HG02642 (cell line): ENCODE results near the gene ZBTB22.

Experiments used
- ATAC-seq: cut with Tn5 transposase; IDR thresholded peaks from one replicate; pipeline ENCODE4 v1.9.1; 2021; ENCODE audit warnings: mild to moderate bottlenecking; ENCODE audit not compliant: unreplicated experiment, poor library complexity

ZBTB22 gene

GRCh38 chr6:33305052-33305451 is 12.5 kb downstream of the ZBTB22 start:
- no peak for ATAC-seq

DNA sequence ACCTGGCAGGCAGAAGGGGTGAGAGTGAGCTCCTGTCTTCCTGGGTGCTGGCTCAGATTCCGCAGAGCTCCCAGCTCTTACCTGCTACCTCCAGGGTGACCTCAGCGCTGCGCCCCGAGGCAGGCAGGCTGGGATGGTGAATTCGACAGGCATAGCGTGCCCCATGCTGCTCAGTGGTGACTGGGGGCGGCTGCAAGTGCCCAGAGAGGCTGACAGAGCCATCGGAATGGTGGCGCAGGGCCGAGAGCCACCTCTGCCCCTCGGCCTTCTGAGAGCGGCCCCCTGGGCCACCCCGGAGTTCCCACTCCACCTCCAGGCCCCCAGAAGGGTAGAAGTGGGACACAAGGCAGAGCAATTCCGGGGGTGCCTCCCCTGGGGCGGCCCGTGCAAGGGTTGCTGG is 13.3 kb downstream of the ZBTB22 start:
- no peak for ATAC-seq

DNA sequence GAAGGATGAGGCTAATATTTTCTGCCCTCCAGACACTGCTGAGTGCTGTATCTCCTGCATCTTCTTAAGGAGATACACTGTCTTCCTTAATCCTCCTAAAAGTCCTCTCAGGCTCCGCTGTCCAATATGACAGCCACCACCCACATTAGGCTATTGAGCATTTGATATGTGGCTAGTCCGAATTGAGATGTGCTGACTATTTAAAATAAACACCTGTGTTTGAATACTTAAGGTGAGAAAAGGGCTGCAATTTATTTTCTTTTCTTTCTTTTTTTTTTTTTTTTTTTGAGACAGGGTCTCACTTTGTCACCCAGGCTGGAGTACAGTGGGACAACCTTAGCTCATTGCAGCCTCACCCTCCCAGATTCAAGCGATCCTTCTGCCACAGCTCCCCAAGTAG is 15.7 kb downstream of the ZBTB22 start:
- no peak for ATAC-seq

DNA sequence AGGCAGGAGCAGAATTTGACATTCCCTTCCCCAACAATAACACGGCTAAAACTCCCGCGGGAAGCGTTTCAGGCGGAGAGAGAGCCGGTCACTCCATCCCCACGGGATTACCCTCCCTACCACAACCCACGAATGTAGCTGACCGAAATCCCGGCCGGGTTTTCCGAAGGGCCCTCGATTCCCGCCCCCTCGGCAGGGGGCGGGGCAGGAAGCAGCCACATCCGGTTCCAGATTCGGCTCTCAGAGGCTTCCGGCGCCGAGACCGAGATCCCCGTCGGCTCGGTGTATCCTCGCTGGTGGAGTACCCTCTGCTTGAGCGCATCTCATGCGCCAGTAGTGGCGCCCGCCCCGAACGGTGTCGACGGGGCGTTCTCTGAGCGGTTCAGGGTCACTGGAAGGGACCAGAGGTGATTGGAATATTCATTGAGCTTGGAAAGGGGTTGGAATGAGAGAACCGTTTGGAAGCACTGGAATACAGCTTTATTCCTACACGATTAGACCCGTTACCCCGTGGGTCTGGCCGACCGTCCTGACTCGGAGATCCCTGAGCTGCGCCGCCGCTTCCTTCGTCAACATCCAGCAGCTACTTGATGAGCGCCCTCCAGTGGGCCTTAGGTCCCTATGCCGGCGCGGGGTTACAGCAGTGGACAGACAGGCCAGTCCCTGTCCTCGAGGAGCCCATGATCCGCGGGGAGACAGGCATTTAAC is 18.2 kb downstream of the ZBTB22 start:
- peak; percentile 80 for ATAC-seq

DNA sequence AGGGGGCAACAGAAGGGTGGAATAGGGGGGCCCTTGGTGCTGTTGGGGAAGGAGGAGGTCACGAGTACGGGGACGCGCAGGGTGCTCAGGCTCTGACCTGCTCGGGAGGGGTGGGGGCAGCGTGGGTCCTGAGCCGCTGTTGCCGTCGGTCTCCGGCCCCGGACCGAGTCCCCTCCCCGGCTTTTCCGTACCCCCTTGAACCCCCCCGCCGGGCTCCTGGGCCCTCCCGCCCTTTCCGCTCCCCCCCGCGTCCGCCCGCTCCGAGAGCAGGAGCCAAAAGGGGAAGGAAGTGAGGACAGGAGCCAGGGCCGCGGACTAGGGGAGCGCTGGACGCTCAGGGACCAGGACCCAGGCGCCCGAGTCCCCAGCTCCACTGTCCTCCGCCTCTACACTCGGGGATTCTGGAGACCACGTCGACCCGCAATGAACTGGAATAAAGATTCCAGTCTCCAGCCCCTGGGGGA is 18.7 kb downstream of the ZBTB22 start, which contains the start of gene RGL2:
TSS of gene RGL2 (minus strand) at position 170 of the 464 bp plus-strand sequence. CDS start 332 bp downstream, outside the sequence.
- peak; percentile 26 for ATAC-seq

DNA sequence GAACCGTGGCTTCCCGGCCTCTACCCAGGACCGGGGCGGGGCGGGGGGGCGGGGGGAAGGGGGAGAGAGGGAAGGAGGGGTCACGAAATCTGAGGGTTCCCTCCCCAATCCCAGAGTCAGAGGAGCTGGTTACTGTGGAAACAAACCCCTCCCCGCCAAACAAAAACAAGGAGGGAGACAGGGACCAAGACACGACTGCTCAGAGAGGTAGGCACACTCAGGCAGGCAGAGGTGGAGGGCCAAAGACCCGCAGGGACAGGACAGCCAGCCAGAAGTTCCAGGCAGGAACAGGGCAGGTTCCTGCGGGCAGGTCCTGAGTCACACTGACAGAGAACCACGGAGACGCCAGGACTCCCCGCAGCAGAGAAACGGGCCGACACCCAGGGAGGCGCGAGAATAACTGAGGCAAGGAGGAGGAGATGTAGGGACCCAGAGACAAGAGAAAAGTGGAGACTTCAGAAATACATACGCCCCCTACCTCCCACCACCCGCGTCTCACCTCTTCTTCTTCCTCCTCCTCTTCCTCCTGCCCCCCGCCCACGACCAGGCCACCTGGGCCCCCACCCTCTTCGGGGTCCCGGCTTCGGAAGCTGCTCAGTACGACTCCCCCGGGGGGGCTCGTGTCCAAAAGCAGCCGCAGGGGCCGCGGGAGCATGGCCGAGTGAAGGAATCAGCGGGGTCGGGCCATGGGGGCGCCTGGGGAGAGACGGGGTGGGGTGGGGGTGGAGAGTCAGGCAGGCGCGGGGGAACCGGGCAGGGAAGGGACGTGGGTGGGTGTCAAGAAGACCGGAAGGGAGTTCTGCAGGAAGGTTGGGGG is 19.4 kb downstream of the ZBTB22 start:
- ATAC-seq, result no peak

DNA sequence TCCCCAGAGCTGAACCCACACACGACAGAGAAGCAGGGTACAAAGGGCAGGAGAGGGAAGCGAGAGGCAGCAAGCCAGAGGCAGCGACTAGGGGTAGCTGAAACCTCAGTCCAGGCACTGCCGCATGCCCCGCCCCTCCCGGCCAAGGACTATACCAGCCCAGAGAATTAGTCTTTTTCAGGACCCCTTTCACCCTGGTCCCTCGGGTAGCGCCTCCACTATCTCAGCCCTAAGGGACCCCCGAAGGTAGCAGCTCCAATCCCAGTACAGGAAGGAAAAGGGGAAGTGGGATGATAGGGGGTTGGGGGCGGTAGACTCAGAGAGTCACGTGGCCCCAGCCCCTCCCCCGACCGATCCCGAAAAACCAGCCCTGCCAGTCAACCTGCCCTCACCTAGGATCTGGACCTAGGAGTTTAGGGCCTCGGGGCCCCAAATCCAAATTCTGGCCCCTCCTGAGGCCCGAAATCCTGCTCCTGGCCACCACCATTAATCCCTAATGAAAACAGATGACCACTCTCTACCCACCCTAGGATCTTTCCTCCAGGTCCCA is 20.1 kb downstream of the ZBTB22 start:
- no peak for ATAC-seq

DNA sequence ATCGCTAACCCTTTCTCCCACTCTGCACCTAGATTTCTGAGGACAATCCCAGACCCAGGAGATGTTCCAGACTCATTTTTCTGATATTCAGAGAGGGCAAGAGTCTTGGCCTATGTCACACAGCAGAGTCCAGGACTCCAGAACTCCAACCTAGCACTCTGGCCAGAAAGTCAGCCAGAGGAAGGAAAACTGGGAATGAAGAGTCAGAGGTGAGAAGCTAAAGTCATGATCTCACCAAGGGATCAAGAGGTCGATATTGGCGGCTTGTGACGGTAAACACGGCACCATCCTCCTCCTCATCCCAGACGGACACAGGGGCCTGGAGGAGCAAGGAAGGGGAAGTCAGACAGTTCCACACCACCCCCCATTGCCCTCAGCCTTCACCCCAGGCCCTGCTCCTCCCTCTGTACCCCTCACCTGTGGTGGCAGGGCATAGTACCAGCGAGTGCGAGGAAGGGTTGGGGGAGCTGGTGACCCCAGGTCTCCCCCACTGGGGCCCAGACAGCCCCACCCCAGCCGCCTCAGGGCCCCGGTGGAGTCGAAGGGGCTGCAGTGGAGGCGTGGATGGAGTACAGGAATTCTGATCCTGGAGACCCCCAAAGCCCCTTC is 20.6 kb downstream of the ZBTB22 start:
- ATAC-seq, result no peak

DNA sequence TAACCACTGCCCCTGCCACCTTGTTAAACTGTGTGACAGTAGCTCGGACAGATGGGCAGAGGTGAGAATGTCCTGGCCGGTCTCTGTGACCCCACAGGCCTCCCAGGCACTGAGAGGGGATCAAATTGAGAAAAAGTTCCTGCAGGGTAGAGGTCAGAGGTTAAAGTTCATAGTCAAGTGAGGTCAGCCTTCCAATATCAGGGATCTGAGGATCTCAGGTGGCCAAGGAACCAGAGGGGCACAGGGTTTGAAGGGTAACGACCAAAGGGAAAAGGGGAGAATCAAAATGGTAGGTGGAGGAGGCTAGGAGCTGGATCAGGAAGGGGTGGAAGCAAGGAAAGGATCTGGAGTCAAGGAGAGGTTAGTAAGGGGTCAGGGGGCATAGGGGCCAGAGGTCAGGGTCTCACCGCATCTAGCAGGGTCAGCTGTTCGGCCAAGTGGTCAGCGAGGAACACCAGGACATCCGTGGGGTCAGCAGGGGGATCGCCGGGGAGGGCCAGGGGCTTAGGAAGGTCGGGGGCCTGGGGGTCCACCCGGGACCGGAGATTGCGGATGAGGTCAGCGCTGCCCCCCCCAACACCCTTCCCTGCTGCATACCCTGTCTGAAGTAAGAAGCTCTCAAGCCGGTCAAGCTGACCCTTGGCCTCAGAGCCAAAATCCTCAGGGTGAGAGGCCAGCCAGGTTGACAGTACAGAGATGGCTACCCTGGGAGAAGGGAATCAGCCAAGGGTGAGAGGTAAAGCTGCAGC is 21.7 kb downstream of the ZBTB22 start:
- ATAC-seq, result no peak

DNA sequence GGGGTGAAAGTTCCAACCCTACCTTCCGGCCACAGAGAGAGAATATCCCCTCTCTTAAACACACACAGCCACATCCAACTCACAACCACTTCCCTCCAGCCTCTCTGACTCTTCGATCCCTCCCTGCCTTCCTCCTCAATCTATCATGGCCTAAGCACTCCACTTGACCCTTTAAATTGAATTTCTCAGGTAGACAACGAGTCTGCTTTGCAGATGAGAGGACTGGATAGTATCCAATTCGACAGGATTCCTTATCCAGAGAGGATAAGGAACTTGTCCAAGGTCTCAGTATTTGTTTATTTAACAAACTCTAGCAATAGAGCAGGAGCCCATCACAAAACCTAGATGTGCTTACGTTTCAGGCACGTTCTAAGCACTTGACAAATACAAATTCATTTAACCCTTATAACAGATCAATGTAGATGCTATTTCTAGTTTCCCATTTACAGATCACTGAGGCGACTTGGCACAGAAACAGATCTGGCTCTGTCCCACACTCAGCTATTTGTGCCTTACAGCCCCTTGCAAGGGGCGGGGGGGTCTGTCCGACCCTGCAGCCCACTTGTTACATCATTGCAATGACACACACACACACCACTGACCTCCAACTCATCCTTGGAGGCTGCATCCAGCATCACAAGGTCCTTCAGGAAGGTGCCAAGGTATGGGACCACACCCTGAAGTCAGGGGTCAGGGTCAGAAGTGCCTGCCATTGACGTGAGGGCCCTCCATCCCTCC is 23.3 kb downstream of the ZBTB22 start:
- ATAC-seq, result no peak

DNA sequence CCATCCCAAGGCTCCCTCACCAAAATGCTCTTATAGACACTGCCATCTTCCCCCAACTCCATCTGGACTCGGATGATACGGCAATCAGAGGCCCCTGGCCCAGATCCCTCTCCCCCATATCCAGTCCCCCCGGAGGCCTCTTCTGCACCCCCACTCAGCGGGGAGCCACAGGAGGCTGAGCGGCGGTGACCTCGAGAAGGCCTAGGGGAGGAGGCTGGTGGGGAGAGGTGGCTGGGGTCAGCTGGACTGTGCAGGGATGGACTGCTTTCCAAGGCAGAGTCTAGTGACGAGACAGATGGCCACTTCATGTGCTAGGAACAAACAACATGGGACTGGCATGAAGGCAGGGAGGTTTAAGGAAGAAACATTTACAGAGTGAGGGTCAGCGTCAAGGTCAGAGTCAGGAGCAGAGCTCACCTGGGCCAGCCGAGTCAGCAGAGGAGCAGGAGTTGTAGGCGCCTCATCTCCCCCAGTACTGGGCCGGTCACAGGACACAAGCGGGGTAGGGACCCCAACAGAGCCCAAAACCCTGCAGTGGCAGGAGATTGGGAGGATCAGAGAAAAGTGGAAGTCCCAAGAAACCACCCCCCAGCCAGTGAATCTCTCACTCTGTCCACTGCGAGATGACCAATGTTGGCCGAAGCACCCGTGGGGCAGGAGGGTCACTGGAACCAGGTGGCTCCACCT is 24.4 kb downstream of the ZBTB22 start:
- no peak for ATAC-seq

GRCh38 chr6:33290459-33290858 is 27.1 kb downstream of the ZBTB22 start:
- ATAC-seq, result no peak

DNA sequence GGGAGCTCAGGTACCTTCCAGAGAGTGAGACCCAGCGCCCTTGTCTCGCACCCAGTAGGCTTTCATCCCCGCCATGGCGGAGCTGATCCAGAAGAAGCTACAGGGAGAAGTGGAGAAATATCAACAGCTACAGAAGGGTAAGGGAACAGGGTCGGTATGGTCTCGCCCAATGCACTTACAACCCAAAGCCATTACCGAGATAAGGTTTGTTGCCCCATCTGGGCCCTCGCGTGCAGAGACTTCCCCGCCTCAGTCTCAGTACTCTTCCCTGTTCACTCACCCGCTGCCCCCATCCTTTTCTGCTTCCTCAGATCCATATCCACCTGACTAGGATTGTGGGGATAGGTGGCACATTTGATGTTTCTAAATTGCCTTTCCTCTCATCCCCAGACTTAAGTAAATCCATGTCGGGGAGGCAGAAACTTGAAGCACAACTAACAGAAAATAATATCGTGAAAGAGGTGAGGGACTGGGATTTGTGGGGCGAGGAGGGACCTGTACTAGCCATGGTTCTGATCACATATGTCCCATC is 27.7 kb downstream of the ZBTB22 start:
- ATAC-seq, result no peak

DNA sequence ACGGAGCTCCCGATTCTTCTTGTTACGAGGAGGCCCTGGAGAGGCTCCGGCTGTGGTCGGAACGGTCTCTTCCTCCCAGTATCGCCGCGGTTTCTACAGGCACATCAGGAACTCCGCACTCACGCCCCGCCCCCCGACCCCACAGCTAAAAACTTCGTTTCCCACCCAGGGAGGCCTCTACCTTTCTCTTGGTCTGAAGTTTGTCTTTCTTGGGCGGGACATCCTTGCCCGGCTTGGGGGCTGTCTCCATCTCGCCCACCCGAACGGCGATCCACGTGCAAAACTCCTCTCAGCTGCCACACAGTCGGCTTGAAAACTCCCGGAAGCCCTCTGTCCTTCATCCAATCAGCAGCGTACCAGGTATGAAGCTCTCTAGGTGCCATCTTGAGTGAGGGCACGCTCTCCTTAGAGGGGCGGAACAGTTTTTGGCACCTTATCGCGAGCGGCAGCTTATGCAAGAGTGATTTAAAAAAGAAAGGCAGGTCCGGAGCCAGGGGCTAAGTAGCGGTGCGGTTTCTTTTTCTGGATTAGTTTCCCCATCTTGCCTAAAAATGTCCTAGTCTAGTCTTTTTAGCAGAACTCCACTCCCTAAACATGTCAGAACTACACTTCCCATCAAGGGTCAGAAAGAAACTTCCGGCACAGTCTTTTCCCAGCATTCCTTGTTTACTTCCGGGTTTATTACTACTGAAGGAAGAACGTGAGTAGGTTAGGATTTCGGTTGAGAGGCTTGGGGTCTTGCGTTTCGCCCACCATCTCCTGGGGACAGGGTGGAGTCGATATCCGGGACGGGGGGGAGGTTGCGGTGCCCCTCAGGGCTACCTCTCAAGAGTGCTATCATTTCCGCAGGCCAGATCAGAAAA is 28.4 kb downstream of the ZBTB22 start, which contains the start of the genes PFDN6 and WDR46:
TSS of gene PFDN6 (plus strand) at position 681 of the 863 bp plus-strand sequence. CDS start 256 bp downstream, outside the sequence.
TSS of gene WDR46 (minus strand) at position 319 of the 863 bp plus-strand sequence. CDS start at position 250, 69 bp downstream.
- ATAC-seq, result peak; percentile 82

DNA sequence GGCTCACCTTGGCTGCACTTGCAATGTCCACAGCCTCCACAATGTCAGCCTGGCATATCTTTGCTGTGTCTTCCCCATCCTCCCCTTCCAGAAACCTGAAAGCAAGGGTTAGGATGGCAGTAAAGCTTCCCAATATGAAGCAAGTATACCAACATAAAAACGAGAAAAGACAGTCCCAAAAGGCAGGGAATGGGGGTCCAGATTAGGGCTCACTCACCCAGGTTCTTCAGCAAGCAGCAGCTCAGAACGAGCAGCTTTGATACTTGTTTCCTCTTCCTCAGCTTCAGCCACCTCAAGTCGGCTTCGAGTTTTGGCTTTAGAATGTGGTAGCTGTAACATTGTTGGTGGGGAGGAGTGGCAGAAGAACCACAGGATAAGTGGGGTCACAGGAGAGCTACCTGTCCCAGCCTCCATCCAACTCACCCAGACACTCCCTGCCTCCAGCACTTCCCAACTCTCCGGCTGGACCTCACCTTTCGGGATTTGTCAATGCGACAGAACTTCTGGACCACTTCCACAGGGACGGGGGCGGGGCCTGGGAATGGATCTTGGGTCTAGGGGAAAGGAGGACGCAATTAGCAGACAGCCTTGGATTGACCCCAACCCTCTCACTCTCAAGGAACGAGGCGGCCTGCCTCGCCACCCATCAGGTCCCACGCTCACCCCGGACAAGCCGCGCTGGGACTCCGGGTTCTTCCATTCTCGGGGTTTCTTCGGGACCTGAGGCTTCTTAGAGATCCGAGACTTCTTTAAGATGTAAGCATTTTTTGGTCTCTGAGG is 29.2 kb downstream of the ZBTB22 start:
- no peak for ATAC-seq
